Gastrocnemius medialis (tissue), 4 donors: ENCODE data around the gene PHF14. TPM values are rescaled to one million over a fixed set of nuclear protein-coding genes. Genes with fewer than 3 reads are reported as not detected.

Source experiments
- ATAC-seq, 2 donors: fragments of 150-250 bp; one replicate each; pipeline ENCODE4 v1.9.1; 2016
- DNase-seq, 2 donors: peaks; one replicate each; pipeline ENCODE4 v3.0.0-alpha.2; 2019
- H3K27ac ChIP-seq, 4 donors: fragments of 200-600 bp; sonication (generic); 1 replicate in 1 of 4; 2 replicates in 3 of 4; pipeline ENCODE4 v1.5.1; 2016 to 2018; ENCODE audit warnings: mild to moderate bottlenecking in 2 of 4, moderate library complexity in 1 of 4
- H3K27me3 ChIP-seq, 3 donors: fragments of 200-600 bp; sonication (generic) in 2 of 3; 1 replicate in 1 of 3; 2 replicates in 2 of 3; pipeline versions ENCODE4 v1.5.1 to v1.6.0; 2016 to 2019; ENCODE audit warnings: mild to moderate bottlenecking in 1 of 3, moderate library complexity in 1 of 3
- H3K36me3 ChIP-seq, 2 donors: fragments of 200-600 bp; sonication (generic) in 1 of 2; one replicate each; pipeline ENCODE4 v1.5.1; 2017 to 2018
- H3K4me1 ChIP-seq, 2 donors: fragments of 200-600 bp; sonication (generic) in 1 of 2; one replicate each; pipeline ENCODE4 v1.5.1; 2016 to 2017; ENCODE audit warnings: mild to moderate bottlenecking in 2 of 2
- H3K4me3 ChIP-seq, 4 donors: fragments of 200-600 bp; sonication (generic) in 3 of 4; 1 replicate in 1 of 4; 2 replicates in 3 of 4; pipeline ENCODE4 v1.5.1; 2016 to 2019; ENCODE audit warnings: mild to moderate bottlenecking in 2 of 4
- H3K9me3 ChIP-seq, 3 donors: fragments of 200-600 bp; sonication (generic) in 2 of 3; 1 replicate in 1 of 3; 2 replicates in 2 of 3; pipeline ENCODE4 v1.5.1; 2016 to 2019
- POLR2A ChIP-seq, 2 donors: fragments of 450-650 bp; IDR thresholded peaks; one replicate each; pipeline ENCODE4 v1.6.1; 2017; ENCODE audit warnings: antibody characterized with exemption in 2 of 2, mild to moderate bottlenecking in 2 of 2, moderate library complexity in 2 of 2
- in situ Hi-C, 4 donors: fragments of 200-750 bp; cut with MboI; loops; one replicate each; pipeline versions ENCODE4 v1.15.0 to v1.8.0; 2017; ENCODE audit warnings: low sequenced_read_pairs in 4 of 4
- intact Hi-C: fragments of 100-400 bp; cut with DNase I; formaldehyde crosslinking; loops from one replicate; pipeline ENCODE4 v1.15.1; 2023; ENCODE audit warnings: low total_unique reads
- total RNA-seq, 4 donors: library from RNA; depleted of rRNA; stranded (reverse); fragments of >200 nt; gene quantifications; one replicate each; pipeline versions ENCODE4 v1.1.0 to v1.2.3, GENCODE V29; 2016
- TF ChIP-seq, protein P1 (sequence below), 5 experiments: fragments of 450-650 bp in 3 of 5; fragments of 200-600 bp in 2 of 5; sonication (generic) in 2 of 5; IDR thresholded peaks in 4 of 5; conservative IDR thresholded peaks in 1 of 5; 1 replicate in 4 of 5; 2 replicates in 1 of 5; pipeline ENCODE4 v1.5.1; 2016 to 2019; ENCODE audit warnings: antibody characterized with exemption in 5 of 5, mild to moderate bottlenecking in 3 of 5, moderate library complexity in 3 of 5

Gene PHF14
- total RNA-seq, 4 donors from 2014 or later, result 8.9 to 24.7 (median 12.4) TPM

DNA sequence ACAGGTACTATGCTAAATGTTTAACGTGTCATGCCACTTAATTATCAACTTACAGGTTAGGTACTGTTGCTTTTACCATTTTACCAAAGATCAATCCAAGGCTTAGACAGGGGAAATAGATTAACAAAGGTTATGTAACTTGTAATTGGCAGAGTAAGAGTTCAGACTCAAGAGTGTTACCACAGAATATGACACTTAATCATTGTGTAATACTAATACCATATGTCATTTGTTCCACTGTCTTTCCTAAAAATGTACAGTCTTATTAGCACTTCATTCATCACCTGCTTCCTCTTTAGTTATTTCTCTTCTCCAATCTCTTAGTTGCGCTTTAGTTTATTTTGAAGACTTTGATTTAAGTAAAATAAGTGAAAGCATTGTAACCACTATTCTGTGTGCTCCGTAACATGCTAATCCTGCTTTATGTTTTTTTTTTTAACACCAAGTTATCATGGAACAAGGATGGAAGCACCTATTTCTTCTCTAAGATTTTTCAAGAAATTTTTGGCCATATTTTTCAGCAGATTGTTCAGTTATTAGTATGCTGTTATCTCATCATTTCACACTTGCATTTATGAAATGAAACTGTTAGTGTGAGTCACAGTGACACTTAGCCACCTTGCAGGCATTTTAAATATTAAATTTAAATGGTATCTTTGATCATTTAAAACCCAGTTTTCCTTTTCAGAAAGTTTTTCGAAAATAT lies 197.3 kb downstream of the PHF14 start:
- ATAC-seq (no peak), DNase-seq (no peak)
- intact Hi-C loops (no loop called here), in situ Hi-C loops (no loop called here)
- H3K27me3 ChIP-seq, result no peaks in the 10 kb centered on the region
- H3K4me3 ChIP-seq, result no peak overlapping the region
- H3K36me3 ChIP-seq, result no peaks in the 10 kb centered on the region
- no peak overlapping the region for H3K27ac ChIP-seq
- TF ChIP-seq, protein P1, sequence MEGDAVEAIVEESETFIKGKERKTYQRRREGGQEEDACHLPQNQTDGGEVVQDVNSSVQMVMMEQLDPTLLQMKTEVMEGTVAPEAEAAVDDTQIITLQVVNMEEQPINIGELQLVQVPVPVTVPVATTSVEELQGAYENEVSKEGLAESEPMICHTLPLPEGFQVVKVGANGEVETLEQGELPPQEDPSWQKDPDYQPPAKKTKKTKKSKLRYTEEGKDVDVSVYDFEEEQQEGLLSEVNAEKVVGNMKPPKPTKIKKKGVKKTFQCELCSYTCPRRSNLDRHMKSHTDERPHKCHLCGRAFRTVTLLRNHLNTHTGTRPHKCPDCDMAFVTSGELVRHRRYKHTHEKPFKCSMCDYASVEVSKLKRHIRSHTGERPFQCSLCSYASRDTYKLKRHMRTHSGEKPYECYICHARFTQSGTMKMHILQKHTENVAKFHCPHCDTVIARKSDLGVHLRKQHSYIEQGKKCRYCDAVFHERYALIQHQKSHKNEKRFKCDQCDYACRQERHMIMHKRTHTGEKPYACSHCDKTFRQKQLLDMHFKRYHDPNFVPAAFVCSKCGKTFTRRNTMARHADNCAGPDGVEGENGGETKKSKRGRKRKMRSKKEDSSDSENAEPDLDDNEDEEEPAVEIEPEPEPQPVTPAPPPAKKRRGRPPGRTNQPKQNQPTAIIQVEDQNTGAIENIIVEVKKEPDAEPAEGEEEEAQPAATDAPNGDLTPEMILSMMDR (IDR thresholded peaks at IDR 0.05 in 4 of 5, conservative IDR thresholded peaks at IDR 0.05 in 1 of 5), result no peak
- no peak for TF ChIP-seq POLR2A (IDR thresholded peaks at IDR 0.05)
- no peaks in the 10 kb centered on the region for H3K9me3 ChIP-seq
- H3K4me1 ChIP-seq, result peaks cover 0 to 10% of the 10 kb centered on the region in 2 donors

DNA sequence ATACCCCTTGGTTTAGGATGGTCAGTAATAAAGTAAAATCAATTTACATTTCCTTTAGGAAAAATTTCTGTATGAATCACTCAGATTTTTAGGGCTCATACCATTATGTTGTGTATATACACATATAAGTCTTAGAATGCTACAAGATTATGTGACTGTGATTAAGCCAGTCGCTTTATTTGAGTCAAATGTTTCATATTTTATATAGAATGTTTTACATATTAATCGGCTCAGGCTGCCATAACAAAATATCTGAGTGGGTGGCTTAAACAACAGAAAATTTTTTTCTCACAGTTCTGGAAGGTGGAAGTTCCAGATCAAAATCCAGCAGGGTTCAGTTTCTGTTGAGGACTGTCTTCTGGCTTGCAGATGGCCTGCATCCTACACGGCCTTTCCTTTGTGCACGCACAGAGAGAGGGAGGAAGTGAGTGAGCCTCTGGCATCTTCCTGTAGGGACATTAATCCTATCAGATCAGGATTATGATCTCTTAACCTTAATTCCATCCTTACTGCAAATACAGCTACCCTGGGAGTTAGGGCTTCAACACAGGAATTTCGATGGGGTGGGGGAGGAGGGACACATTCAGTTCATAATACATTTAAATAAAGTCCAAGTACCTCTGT lies 198.0 kb downstream of the PHF14 start:
- DNase-seq, result no peak
- Histone ChIP-seq H3K36me3 (no peaks in the 10 kb centered on the region), H3K4me3 (no peak overlapping the region), H3K27ac (no peak overlapping the region), H3K27me3 (no peaks in the 10 kb centered on the region), H3K4me1 (peaks cover 0 to 10% of the 10 kb centered on the region in 2 donors), H3K9me3 (no peaks in the 10 kb centered on the region)
- no peak for ATAC-seq
- TF ChIP-seq, protein P1 (IDR thresholded peaks at IDR 0.05 in 4 of 5, conservative IDR thresholded peaks at IDR 0.05 in 1 of 5), result no peak
- TF ChIP-seq POLR2A (IDR thresholded peaks at IDR 0.05), result no peak
- intact Hi-C loops, result no loop called here
- in situ Hi-C loops, result no loop called here

GRCh38 chr7:11172835-11173234 lies 199.2 kb downstream of the PHF14 start:
- in situ Hi-C loops (no loop called here), intact Hi-C loops (no loop called here)
- Histone ChIP-seq H3K9me3 (no peaks in the 10 kb centered on the region), H3K36me3 (no peaks in the 10 kb centered on the region), H3K27ac (no peak overlapping the region), H3K4me3 (no peak overlapping the region), H3K4me1 (peaks cover 0 to 10% of the 10 kb centered on the region in 2 donors), H3K27me3 (no peaks in the 10 kb centered on the region)
- no peak for ATAC-seq
- no peak for DNase-seq
- TF ChIP-seq POLR2A (IDR thresholded peaks at IDR 0.05), result no peak
- TF ChIP-seq, protein P1 (IDR thresholded peaks at IDR 0.05 in 4 of 5, conservative IDR thresholded peaks at IDR 0.05 in 1 of 5), result no peak

DNA sequence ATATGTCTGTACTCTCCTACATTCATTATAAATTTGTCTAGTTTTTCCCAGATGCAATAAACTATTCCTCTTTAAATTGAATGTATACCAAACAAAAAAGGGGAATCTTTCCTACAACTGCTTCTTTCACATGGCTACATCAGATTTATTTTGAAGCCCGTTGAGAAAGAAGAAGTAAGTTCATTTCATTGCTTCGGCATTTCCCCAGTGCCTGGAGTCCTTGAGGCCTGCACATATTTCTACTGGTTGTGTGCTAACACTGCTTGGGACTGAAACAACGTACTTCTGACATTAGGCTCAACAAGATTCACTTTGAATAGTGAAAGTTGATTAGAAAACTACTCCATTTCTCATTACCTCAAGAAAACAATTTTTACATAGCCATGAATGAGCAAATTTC lies 201.7 kb downstream of the PHF14 start:
- no peak for DNase-seq
- in situ Hi-C loops, result no loop called here
- no peak for ATAC-seq
- no peak overlapping the region for H3K4me3 ChIP-seq
- no peak overlapping the region for H3K27ac ChIP-seq
- H3K36me3 ChIP-seq, result no peaks in the 10 kb centered on the region
- peaks cover 0 to under 1% of the 10 kb centered on the region in 2 donors for H3K4me1 ChIP-seq
- TF ChIP-seq POLR2A (IDR thresholded peaks at IDR 0.05), result no peak
- TF ChIP-seq, protein P1 (IDR thresholded peaks at IDR 0.05 in 4 of 5, conservative IDR thresholded peaks at IDR 0.05 in 1 of 5), result no peak
- no peaks in the 10 kb centered on the region for H3K9me3 ChIP-seq
- no peaks in the 10 kb centered on the region for H3K27me3 ChIP-seq
- intact Hi-C loops, result no loop called here
